ENCODE results near the gene ZNF407.

The ZNF407 gene

GRCh38 chr18:75054046-75054445 is 456.4 kb downstream of the ZNF407 start:
- H3K27me3 ChIP-seq (ENCODE audit: insufficient read depth, insufficient read length): no peaks in the 10 kb centered on the region
- H3K4me3 ChIP-seq (ENCODE audit: insufficient read length, low read depth): no peak overlapping the region
- H3K9me3 ChIP-seq (ENCODE audit: insufficient read depth, low read length): no peaks in the 10 kb centered on the region
- H3K36me3 ChIP-seq (ENCODE audit: insufficient read depth, insufficient read length, low read length): no peaks in the 10 kb centered on the region
- no peak overlapping the region for H3K9ac ChIP-seq (ENCODE audit: insufficient read length, low read depth)
- no peak for TF ChIP-seq SUZ12 (IDR thresholded peaks at IDR 0.05; ENCODE audit: extremely low read depth, insufficient read depth, insufficient read length)
- no peak for DNase-seq (ENCODE audit: low read depth, low spot score)
- no peaks in the 10 kb centered on the region for H3K4me1 ChIP-seq (ENCODE audit: insufficient read depth, insufficient read length)

- no peaks in the 10 kb centered on the region for H3K36me3 ChIP-seq (ENCODE audit: insufficient read depth, insufficient read length, low read length)
- no peaks in the 10 kb centered on the region for H3K9me3 ChIP-seq (ENCODE audit: insufficient read depth, low read length)
- H3K9ac ChIP-seq (ENCODE audit: insufficient read length, low read depth): no peak overlapping the region
- no peak for DNase-seq (ENCODE audit: low read depth, low spot score)
- H3K4me3 ChIP-seq (ENCODE audit: insufficient read length, low read depth): no peak overlapping the region
- no peaks in the 10 kb centered on the region for H3K27me3 ChIP-seq (ENCODE audit: insufficient read depth, insufficient read length)
- H3K4me1 ChIP-seq (ENCODE audit: insufficient read depth, insufficient read length): no peaks in the 10 kb centered on the region
- TF ChIP-seq ZNF274 (IDR thresholded peaks at IDR 0.05; ENCODE audit: low read depth, low read length) (no peak), SUZ12 (IDR thresholded peaks at IDR 0.05; ENCODE audit: extremely low read depth, insufficient read depth, insufficient read length) (no peak), YY1 (IDR thresholded peaks at IDR 0.05; ENCODE audit: insufficient read depth, insufficient read length) (no peak)
Observed at GRCh38 chr18:75054611-75055010, 456.9 kb downstream of the ZNF407 start.

- H3K4me3 ChIP-seq (ENCODE audit: insufficient read length, low read depth): no peak overlapping the region
- DNase-seq (ENCODE audit: low read depth, low spot score): no peak
- no peaks in the 10 kb centered on the region for H3K4me1 ChIP-seq (ENCODE audit: insufficient read depth, insufficient read length)
- H3K9ac ChIP-seq (ENCODE audit: insufficient read length, low read depth): no peak overlapping the region
- no peaks in the 10 kb centered on the region for H3K27me3 ChIP-seq (ENCODE audit: insufficient read depth, insufficient read length)
- no peaks in the 10 kb centered on the region for H3K9me3 ChIP-seq (ENCODE audit: insufficient read depth, low read length)
- no peaks in the 10 kb centered on the region for H3K36me3 ChIP-seq (ENCODE audit: insufficient read depth, insufficient read length, low read length)
- TF ChIP-seq SUZ12 (IDR thresholded peaks at IDR 0.05; ENCODE audit: extremely low read depth, insufficient read depth, insufficient read length) (no peak), ZNF274 (IDR thresholded peaks at IDR 0.05; ENCODE audit: low read depth, low read length) (no peak), YY1 (IDR thresholded peaks at IDR 0.05; ENCODE audit: insufficient read depth, insufficient read length) (no peak)
Observed at GRCh38 chr18:75057169-75057960, 459.7 kb downstream of the ZNF407 start.

- H3K9ac ChIP-seq (ENCODE audit: insufficient read length, low read depth): no peak overlapping the region
- no peak for DNase-seq (ENCODE audit: low read depth, low spot score)
- H3K9me3 ChIP-seq (ENCODE audit: insufficient read depth, low read length): no peaks in the 10 kb centered on the region
- no peak for TF ChIP-seq ZNF274 (IDR thresholded peaks at IDR 0.05; ENCODE audit: low read depth, low read length)
- TF ChIP-seq YY1 (IDR thresholded peaks at IDR 0.05; ENCODE audit: insufficient read depth, insufficient read length): no peak
- TF ChIP-seq SUZ12 (IDR thresholded peaks at IDR 0.05; ENCODE audit: extremely low read depth, insufficient read depth, insufficient read length): no peak
- no peaks in the 10 kb centered on the region for H3K27me3 ChIP-seq (ENCODE audit: insufficient read depth, insufficient read length)
- H3K4me3 ChIP-seq (ENCODE audit: insufficient read length, low read depth): no peak overlapping the region
- H3K36me3 ChIP-seq (ENCODE audit: insufficient read depth, insufficient read length, low read length): no peaks in the 10 kb centered on the region
- no peaks in the 10 kb centered on the region for H3K4me1 ChIP-seq (ENCODE audit: insufficient read depth, insufficient read length)
Observed at GRCh38 chr18:75060185-75060584, 462.5 kb downstream of the ZNF407 start.

- H3K4me3 ChIP-seq (ENCODE audit: insufficient read length, low read depth): no peak overlapping the region
- H3K36me3 ChIP-seq (ENCODE audit: insufficient read depth, insufficient read length, low read length): no peaks in the 10 kb centered on the region
- no peaks in the 10 kb centered on the region for H3K27me3 ChIP-seq (ENCODE audit: insufficient read depth, insufficient read length)
- no peak for TF ChIP-seq SUZ12 (IDR thresholded peaks at IDR 0.05; ENCODE audit: extremely low read depth, insufficient read depth, insufficient read length)
- no peak for TF ChIP-seq ZNF274 (IDR thresholded peaks at IDR 0.05; ENCODE audit: low read depth, low read length)
- TF ChIP-seq YY1 (IDR thresholded peaks at IDR 0.05; ENCODE audit: insufficient read depth, insufficient read length): no peak
- no peaks in the 10 kb centered on the region for H3K4me1 ChIP-seq (ENCODE audit: insufficient read depth, insufficient read length)
- no peaks in the 10 kb centered on the region for H3K9me3 ChIP-seq (ENCODE audit: insufficient read depth, low read length)
- DNase-seq (ENCODE audit: low read depth, low spot score): no peak
- H3K9ac ChIP-seq (ENCODE audit: insufficient read length, low read depth): no peak overlapping the region
Observed at GRCh38 chr18:75062297-75062886, 464.7 kb downstream of the ZNF407 start.

- no peak for DNase-seq (ENCODE audit: low read depth, low spot score)
- no peaks in the 10 kb centered on the region for H3K27me3 ChIP-seq (ENCODE audit: insufficient read depth, insufficient read length)
- H3K4me3 ChIP-seq (ENCODE audit: insufficient read length, low read depth): no peak overlapping the region
- H3K9ac ChIP-seq (ENCODE audit: insufficient read length, low read depth): no peak overlapping the region
- no peaks in the 10 kb centered on the region for H3K4me1 ChIP-seq (ENCODE audit: insufficient read depth, insufficient read length)
- TF ChIP-seq ZNF274 (IDR thresholded peaks at IDR 0.05; ENCODE audit: low read depth, low read length): no peak
- no peak for TF ChIP-seq YY1 (IDR thresholded peaks at IDR 0.05; ENCODE audit: insufficient read depth, insufficient read length)
- no peak for TF ChIP-seq SUZ12 (IDR thresholded peaks at IDR 0.05; ENCODE audit: extremely low read depth, insufficient read depth, insufficient read length)
- no peaks in the 10 kb centered on the region for H3K9me3 ChIP-seq (ENCODE audit: insufficient read depth, low read length)
- no peaks in the 10 kb centered on the region for H3K36me3 ChIP-seq (ENCODE audit: insufficient read depth, insufficient read length, low read length)
Observed at GRCh38 chr18:75063196-75063595, 465.5 kb downstream of the ZNF407 start.

- no peaks in the 10 kb centered on the region for H3K9me3 ChIP-seq (ENCODE audit: insufficient read depth, low read length)
- no peak overlapping the region for H3K4me3 ChIP-seq (ENCODE audit: insufficient read length, low read depth)
- DNase-seq (ENCODE audit: low read depth, low spot score): no peak
- H3K9ac ChIP-seq (ENCODE audit: insufficient read length, low read depth): no peak overlapping the region
- no peaks in the 10 kb centered on the region for H3K4me1 ChIP-seq (ENCODE audit: insufficient read depth, insufficient read length)
- H3K27me3 ChIP-seq (ENCODE audit: insufficient read depth, insufficient read length): no peaks in the 10 kb centered on the region
- H3K36me3 ChIP-seq (ENCODE audit: insufficient read depth, insufficient read length, low read length): no peaks in the 10 kb centered on the region
- no peak for TF ChIP-seq YY1 (IDR thresholded peaks at IDR 0.05; ENCODE audit: insufficient read depth, insufficient read length)
- no peak for TF ChIP-seq ZNF274 (IDR thresholded peaks at IDR 0.05; ENCODE audit: low read depth, low read length)
- no peak for TF ChIP-seq SUZ12 (IDR thresholded peaks at IDR 0.05; ENCODE audit: extremely low read depth, insufficient read depth, insufficient read length)
Observed at GRCh38 chr18:75063615-75064512, 466.2 kb downstream of the ZNF407 start.

Measured in NT2/D1 (cell line).